Testis (tissue), 2 donors: ENCODE data around the gene NGLY1.

Experiments used
- POLR2A ChIP-seq: fragments of 450-650 bp; IDR thresholded peaks from one replicate; pipeline ENCODE4 v1.6.1; 2017; ENCODE audit warnings: antibody characterized with exemption, mild to moderate bottlenecking, moderate library complexity
- TF ChIP-seq, protein P1 (sequence below), 3 experiments: fragments of 450-650 bp in 2 of 3; fragments of 200-600 bp in 1 of 3; sonication (generic) in 1 of 3; IDR thresholded peaks; one replicate each; pipeline ENCODE4 v1.5.1; 2016 to 2019; ENCODE audit warnings: antibody characterized with exemption in 3 of 3, mild to moderate bottlenecking in 2 of 3, moderate library complexity in 1 of 3

DNA sequence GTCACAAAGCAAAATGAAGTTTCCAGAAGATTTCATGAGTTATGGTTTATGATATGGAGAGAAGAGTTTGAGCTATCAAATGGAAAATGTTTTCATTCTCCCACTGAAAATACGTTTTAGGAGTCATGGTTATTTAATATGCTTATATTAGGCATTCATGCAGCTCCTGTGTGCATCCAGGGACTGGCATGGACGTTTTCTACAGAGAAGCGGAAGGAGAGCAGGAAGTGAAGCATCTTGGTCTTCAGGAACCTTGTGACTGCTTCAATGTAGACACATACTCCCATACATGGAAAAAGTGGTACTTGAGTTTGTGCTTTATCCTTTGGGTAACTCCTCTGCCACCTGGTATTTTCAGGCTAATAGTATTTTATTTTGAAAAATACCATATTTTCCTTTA is 75.2 kb downstream of the NGLY1 start:
- TF ChIP-seq, protein P1, sequence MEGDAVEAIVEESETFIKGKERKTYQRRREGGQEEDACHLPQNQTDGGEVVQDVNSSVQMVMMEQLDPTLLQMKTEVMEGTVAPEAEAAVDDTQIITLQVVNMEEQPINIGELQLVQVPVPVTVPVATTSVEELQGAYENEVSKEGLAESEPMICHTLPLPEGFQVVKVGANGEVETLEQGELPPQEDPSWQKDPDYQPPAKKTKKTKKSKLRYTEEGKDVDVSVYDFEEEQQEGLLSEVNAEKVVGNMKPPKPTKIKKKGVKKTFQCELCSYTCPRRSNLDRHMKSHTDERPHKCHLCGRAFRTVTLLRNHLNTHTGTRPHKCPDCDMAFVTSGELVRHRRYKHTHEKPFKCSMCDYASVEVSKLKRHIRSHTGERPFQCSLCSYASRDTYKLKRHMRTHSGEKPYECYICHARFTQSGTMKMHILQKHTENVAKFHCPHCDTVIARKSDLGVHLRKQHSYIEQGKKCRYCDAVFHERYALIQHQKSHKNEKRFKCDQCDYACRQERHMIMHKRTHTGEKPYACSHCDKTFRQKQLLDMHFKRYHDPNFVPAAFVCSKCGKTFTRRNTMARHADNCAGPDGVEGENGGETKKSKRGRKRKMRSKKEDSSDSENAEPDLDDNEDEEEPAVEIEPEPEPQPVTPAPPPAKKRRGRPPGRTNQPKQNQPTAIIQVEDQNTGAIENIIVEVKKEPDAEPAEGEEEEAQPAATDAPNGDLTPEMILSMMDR (IDR thresholded peaks at IDR 0.05), result no peak
- no peak for TF ChIP-seq POLR2A
